GM15510 (cell line): ENCODE data around the gene MS4A7.

ENCODE experiments used
- POLR2A ChIP-seq: IDR thresholded peaks from 3 replicates; pipeline ENCODE4 v1.6.1; 2011; ENCODE audit warnings: borderline replicate concordance; ENCODE audit not compliant: insufficient read length; ENCODE audit errors: extremely low read depth

The MS4A7 gene

GRCh38 chr11:60378354-60378753, at the start of gene MS4A7:
Gene MS4A7, plus strand, starts transcription at chr11:60378532. Its CDS starts 4,610 bp downstream, at chr11:60383142.
- no peak for TF ChIP-seq POLR2A

GRCh38 chr11:60332846-60333245, 45.5 kb upstream of the MS4A7 start:
- TF ChIP-seq POLR2A = no peak

- no peak for TF ChIP-seq POLR2A
Observed at GRCh38 chr11:60334005-60334620, 44.2 kb upstream of the MS4A7 start.

- TF ChIP-seq POLR2A = no peak
Observed at GRCh38 chr11:60336767-60337391, 41.5 kb upstream of the MS4A7 start.

GRCh38 chr11:60338053-60338452, 40.3 kb upstream of the MS4A7 start:
- no peak for TF ChIP-seq POLR2A

- no peak for TF ChIP-seq POLR2A
Observed at GRCh38 chr11:60339356-60339755, 39.0 kb upstream of the MS4A7 start.

- no peak for TF ChIP-seq POLR2A
Observed at GRCh38 chr11:60343094-60343704, 35.1 kb upstream of the MS4A7 start.

- no peak for TF ChIP-seq POLR2A
Observed at GRCh38 chr11:60344146-60344545, 34.2 kb upstream of the MS4A7 start.

GRCh38 chr11:60345489-60345888, 32.8 kb upstream of the MS4A7 start:
- TF ChIP-seq POLR2A = no peak

- TF ChIP-seq POLR2A = no peak
Observed at GRCh38 chr11:60347084-60347797, 31.1 kb upstream of the MS4A7 start.

- TF ChIP-seq POLR2A = no peak
Observed at GRCh38 chr11:60348116-60348515, 30.2 kb upstream of the MS4A7 start.

GRCh38 chr11:60349990-60350389, 28.3 kb upstream of the MS4A7 start:
- no peak for TF ChIP-seq POLR2A

- TF ChIP-seq POLR2A = no peak
Observed at GRCh38 chr11:60357771-60358170, 20.6 kb upstream of the MS4A7 start.

- no peak for TF ChIP-seq POLR2A
Observed at GRCh38 chr11:60360621-60361020, 17.7 kb upstream of the MS4A7 start.

GRCh38 chr11:60362241-60362640, 16.1 kb upstream of the MS4A7 start:
- TF ChIP-seq POLR2A = no peak
